Measurements from ENCODE around the gene EEF2K. TPM values are rescaled to one million over a fixed set of nuclear protein-coding genes. Genes with fewer than 3 reads are reported as not detected.

EEF2K gene
- total and polyA plus RNA-seq, 2 of the 13 experiments (the other 11 are each of a cell fraction or from before 2014, with no cell fraction given), result 22.0 to 23.8 TPM

GRCh38 chr16:22190081-22190775 is 15.8 kb upstream of the EEF2K start (continued):
- TF ChIP-seq ZFP90 (CRISPR knock-in tag; IDR thresholded peaks at IDR 0.05; ENCODE audit: borderline replicate concordance) (peak; percentile 94), SYNCRIP (IDR thresholded peaks at IDR 0.05; ENCODE audit: insufficient read depth, low read depth, low read length) (no peak), ZNF18 (CRISPR knock-in tag; IDR thresholded peaks at IDR 0.05; ENCODE audit: insufficient replicate concordance) (peak; percentile 42), REL (CRISPR knock-in tag; conservative IDR thresholded peaks at IDR 0.05) (no peak), NR2F6 (IDR thresholded peaks at IDR 0.05) (no peak), NR2F6 (CRISPR knock-in tag; IDR thresholded peaks at IDR 0.05) (peak; percentile 66), GLI4 (CRISPR knock-in tag; IDR thresholded peaks at IDR 0.05; ENCODE audit: borderline replicate concordance) (peak; percentile 96), ZNF557 (CRISPR knock-in tag; IDR thresholded peaks at IDR 0.05) (peak; percentile 94), REPIN1 (CRISPR knock-in tag; IDR thresholded peaks at IDR 0.05; ENCODE audit: borderline replicate concordance, low read depth) (peak; percentile 68), SNRNP70 (IDR thresholded peaks at IDR 0.05; ENCODE audit: low read depth, low read length) (no peak), NFAT5 (CRISPR knock-in tag; IDR thresholded peaks at IDR 0.05) (peak; percentile 83; the same call in 1 of the 2 replicates), ZNF83 (CRISPR knock-in tag; IDR thresholded peaks at IDR 0.05; ENCODE audit: borderline replicate concordance) (peak; percentile 98), KLF11 (CRISPR knock-in tag; IDR thresholded peaks at IDR 0.05) (no peak; the same call in 1 of the 2 replicates), ZNF639 (CRISPR knock-in tag; conservative IDR thresholded peaks at IDR 0.05) (peak; percentile 89; the same call in 1 of the 2 replicates), MEF2D (CRISPR knock-in tag; IDR thresholded peaks at IDR 0.05) (no peak), ZNF333 (CRISPR knock-in tag; IDR thresholded peaks at IDR 0.05; ENCODE audit: borderline replicate concordance) (peak; percentile 94; the same call in 1 of the 2 replicates), ZNF747 (CRISPR knock-in tag; IDR thresholded peaks at IDR 0.05; ENCODE audit: borderline replicate concordance) (0 out of 2 replicates have a peak, but pooled peaks have one; percentile 20)
- TF ChIP-seq, protein P1, sequence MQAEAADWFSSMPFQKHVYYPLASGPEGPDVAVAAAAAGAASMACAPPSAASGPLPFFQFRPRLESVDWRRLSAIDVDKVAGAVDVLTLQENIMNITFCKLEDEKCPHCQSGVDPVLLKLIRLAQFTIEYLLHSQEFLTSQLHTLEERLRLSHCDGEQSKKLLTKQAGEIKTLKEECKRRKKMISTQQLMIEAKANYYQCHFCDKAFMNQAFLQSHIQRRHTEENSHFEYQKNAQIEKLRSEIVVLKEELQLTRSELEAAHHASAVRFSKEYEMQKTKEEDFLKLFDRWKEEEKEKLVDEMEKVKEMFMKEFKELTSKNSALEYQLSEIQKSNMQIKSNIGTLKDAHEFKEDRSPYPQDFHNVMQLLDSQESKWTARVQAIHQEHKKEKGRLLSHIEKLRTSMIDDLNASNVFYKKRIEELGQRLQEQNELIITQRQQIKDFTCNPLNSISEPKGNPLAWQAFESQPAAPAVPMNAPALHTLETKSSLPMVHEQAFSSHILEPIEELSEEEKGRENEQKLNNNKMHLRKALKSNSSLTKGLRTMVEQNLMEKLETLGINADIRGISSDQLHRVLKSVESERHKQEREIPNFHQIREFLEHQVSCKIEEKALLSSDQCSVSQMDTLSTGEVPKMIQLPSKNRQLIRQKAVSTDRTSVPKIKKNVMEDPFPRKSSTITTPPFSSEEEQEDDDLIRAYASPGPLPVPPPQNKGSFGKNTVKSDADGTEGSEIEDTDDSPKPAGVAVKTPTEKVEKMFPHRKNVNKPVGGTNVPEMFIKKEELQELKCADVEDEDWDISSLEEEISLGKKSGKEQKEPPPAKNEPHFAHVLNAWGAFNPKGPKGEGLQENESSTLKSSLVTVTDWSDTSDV (CRISPR knock-in tag; IDR thresholded peaks at IDR 0.05), result peak; percentile 94; the same call in 1 of the 2 replicates

Measured in HepG2 (cell line).